NCI-H146 (cell line): ENCODE measurements around the gene CHPF.

Experiments used
- DNase-seq: peaks from one replicate; lab custom pipeline; 2025; lab: John Stamatoyannopoulos, UW

The CHPF gene

DNA sequence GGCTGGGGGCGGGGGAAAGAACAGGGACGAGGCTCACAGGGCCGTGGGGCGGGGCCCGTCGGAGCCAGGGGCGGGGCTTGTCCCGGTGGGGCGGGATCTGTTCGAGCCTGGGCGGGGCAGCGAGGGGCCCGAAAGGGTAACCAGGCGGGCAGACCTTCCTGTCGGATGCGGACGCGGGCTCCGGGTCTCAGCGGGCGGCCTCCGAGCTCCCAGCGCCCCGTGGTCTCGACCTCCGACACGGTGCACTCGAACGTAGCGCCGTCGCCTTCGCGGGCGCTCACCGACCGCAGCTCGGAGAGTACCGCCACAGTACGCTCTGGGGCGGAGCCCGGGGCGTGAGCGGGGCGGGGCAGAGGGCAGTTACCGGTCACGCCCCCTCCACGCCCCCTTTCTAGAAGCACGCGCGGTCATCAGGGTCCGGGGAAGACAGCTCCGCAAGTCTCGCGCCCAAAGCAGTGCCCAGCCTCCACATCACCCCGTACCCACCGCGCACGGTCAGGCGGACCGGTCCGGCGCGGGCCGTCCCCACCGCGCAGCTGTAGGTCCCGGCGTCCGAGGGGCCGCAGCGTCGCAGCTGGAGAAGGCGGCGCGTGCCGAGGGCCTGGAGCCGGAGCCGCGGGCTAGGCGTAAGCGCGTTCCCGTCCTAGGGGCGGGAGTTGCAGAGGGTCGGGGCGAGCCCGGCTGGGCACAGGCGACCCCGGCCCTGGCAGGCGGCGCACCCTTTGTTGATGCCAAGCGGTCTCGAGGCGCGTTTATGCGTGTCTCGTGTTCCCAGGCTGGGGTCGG lies 9.0 kb upstream of the CHPF start:
- peak; percentile 82 for DNase-seq

DNA sequence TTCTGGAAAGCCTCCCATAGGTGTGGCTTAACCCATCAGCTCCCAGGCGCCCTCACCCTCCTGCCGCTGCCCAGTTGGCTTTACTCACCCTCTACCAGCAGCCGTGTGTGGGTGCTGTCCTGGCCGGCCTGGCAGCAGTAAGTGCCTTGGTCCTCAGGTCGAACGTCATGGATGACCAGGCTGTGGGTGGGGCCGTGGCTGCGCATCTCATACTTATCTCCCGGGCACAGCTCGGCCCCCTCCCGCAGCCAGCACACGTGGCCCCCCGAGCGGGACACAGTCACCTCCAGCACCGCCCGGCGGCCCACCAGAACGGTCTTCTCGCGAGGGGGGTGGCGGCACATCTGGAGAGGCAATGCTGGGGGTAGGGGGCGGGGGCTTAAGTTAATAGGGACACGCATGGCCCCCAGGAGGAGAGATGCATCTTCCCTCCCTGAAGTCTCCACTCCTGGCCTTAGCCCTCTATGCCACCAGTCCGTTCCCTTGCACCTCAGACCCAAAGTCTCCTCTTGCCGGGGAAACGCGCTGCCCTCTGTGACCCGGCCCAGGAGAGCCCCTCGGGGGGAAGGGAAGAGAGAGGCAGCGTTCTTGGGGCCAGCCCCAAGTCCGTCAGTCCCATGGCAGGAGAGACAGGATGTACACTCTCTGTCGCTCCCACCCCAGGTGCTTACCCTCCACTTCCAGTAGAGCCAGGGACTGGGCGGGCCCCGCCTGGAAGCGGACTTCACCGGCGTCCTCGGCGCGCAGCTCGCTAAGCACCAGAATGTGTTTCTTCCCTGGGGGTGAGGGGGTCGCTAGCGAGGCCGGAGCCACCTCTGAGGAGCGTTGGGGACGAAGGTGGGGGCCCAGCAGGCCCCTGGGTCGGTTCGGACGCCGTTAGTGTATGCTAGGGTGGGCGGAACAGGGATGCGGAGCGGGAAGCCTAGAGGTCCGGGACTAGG lies 8.1 kb upstream of the CHPF start:
- peak; percentile 69 for DNase-seq

DNA sequence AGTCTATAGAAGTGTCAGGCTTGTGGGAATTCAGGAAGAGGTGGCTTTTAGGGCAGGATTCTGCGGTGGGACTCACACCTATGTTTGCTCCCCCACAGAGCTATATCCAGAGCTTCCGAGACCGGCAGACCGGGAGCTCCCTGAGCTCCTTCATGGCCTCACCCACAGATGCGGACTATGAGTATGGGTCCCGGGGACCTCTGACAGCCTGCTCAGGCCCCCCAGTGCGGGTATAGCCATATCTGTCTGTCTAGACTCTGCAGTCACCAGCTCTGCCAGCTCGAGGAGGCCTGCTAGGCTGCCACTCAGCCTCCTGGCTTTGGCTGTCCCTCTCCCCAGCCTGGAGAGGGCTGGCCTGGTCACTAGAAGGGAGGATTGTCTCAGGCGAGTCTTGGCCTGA lies 6.0 kb upstream of the CHPF start:
- DNase-seq, result no peak

DNA sequence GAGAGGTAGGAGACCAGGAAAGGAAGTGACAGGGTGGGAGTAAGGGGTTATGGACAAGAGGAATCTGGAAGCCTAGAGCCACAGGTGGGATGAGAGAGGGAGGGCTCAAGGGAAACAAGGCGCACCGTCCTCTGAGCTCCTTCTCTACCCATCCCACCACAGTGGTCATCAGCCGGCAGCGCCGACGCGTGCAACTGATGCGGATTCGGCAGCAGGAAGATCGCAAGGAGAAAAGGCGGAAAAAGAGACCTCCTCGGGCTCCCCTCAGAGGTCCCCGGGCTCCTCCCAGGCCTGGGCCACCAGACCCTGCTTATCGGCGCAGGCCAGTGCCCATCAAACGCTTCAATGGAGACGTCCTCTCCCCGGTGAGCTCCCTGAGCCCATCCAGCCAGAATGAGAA lies 5.4 kb upstream of the CHPF start:
- DNase-seq, result no peak

DNA sequence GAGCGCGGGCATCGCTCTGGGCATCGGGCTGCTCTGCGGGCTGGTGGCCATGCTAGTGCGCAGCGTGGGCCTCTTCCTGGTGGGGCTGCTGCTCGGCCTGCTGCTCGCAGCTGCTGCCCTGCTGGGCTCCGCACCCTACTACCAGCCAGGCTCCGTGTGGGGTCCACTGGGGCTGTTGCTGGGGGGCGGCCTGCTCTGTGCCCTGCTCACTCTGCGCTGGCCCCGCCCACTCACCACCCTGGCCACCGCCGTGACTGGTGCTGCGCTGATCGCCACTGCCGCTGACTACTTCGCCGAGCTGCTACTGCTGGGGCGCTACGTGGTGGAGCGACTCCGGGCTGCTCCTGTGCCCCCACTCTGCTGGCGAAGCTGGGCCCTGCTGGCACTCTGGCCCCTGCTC lies 4.0 kb upstream of the CHPF start:
- DNase-seq, result no peak

DNA sequence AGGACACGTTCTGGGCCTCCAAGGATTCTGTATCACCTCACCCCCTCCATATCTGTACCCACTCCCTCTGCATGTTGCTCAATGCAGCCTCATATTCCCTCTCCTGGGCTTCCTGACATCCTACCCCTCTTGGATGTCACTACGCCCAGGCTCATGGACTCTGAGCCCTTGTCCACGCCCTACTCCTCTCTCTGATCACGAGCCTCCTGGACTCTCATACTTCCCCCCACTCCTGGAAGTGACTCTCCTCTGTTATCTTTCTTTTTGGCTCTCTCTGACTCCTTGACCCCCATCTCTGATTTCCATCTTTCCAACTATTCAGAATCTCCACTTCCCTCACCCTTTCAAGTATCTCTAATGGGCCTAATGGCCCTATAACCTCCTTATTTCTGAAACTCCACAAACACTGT lies 2.3 kb upstream of the CHPF start:
- DNase-seq, result no peak

DNA sequence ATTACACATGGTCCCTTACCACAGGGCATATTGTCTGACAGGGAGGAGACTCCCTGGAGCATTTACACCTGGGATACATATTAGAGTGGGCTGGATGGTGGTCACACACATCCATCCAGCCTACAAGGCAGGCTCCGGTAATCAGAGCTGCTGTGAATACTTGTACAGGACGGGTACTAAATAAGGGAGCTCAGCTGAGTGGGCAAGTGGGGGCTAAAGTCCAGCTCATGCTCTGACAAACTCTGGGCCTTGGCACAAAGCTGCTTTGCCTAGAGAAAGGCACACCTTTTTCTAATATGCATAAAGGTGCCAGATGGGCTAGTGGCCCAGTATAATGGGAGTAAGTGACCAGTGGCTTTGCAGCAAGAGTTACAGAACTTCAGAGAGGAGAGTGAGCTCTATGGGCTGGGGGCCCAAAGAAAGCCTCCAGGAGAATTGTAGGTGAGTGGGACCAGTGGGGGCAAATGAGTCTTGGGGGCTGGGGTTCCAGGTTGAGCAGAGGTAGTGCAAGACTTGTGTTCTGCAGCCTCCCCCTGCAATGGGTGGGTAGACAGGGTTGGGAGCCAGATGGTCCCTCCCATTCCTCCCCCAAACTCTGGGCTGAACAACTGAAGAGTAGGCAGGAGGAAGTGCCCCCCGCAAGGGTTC lies 1.8 kb upstream of the CHPF start:
- no peak for DNase-seq

DNA sequence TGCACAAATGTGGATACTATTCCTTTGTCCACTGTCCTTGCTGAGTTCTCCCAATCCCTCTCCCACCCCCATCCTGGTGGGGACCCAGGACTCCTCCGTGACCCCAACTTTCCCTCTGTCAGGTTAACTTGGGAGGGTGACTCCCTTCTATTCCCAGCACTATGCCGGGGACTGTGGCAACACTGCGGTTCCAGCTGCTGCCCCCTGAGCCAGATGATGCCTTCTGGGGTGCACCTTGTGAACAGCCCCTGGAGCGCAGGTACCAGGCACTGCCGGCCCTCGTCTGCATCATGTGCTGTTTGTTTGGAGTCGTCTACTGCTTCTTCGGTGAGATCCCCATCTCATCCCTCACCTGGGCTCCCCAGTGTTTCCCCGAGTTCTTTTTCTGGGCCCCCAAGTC lies 958 bp upstream of the CHPF start:
- no peak for DNase-seq

DNA sequence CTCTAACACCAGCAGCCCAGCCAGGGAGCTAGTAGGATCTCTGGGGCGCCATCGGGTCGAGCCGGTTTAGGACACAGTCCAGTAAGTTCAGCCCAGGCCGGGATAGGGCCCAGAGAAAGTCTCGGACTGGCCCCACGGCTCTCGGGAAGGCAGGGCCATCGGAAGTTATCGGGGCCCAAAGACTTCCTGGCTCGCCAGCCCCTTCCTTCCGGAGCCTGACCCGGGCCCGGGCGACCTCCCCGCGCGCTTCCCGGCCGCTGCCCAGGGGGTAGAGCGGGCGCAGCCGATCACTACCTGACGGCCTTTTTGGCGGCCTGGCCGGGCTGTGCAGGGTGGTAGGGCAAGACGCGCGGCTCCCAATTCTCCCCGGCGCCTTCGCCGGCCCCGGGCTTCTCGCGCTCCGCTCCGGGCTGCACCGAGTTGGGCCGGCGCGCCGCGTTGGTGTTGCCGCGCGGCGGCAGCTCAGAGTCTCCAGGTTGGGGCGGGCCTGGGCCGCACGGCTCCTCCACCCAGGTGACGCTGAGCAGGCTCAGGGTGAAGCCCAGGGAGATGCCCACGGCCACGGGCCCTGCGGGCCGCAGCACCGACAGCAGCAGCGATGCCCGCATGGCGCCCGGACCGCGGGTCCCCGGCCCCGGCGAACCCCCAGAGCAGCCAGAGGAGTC lies 546 bp downstream of the CHPF start:
- peak; percentile 20 for DNase-seq

DNA sequence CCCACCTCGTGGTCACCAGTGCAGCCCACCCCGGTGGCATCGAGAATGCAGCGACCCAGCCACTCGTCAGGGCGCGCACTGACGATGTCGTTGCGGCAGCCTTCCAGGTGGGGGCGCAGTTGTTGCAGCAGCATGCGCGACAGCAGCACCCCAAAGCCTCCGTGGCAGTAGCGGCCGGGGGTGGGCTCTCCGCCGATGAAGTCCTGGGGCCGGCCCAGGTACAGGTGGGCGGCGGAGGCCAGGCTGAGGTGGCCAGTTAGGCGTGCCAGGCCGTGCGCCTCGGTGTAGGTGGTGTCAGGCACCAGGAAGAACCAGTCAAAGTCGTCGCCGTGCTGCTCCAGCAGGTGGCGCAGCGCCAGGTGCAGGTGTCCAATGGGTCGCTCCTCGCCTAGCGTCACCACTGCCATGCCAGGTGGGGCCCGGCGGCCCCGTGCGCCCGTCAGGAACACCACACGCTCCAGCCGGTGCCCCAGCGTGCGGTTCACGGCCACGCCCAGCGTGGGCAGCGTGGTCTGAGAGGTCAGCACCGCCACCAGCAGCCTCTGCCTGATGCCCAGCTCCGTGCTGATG lies 1.9 kb downstream of the CHPF start:
- DNase-seq, result peak; percentile 82

DNA sequence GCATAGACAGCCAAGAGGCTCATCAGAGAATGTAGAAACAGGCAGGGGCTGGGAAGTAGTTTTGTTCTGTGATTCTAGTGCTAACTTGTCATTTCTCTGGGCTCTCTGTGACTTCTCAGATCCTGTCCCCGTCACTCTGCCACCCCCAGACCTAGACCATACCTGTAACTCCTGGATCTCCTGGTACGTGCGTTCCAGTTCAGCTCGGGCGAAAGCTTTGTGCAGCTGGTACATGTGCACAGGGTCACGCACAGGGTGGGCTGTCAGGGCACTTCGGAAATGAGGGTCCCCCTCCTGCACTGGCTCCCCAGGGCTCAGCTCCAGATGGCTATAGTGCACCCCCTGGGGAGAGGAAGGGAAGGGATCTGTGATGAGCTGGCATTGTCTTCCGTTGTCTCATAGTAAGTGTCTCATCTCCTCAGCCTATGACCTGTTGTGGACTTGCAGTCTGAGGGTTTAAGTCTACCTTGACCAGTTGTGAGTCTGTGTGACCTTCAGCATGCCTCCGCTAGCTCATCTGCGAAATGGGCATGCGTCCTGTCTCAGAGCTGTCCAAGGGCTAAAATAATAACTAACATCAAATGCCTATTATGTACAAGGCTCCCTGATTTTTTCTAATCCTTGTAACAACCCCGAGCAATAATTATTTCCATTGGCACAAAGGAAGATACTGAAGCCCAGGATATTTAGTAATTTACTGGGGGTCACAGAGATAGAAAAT lies 2.7 kb downstream of the CHPF start:
- DNase-seq, result no peak

DNA sequence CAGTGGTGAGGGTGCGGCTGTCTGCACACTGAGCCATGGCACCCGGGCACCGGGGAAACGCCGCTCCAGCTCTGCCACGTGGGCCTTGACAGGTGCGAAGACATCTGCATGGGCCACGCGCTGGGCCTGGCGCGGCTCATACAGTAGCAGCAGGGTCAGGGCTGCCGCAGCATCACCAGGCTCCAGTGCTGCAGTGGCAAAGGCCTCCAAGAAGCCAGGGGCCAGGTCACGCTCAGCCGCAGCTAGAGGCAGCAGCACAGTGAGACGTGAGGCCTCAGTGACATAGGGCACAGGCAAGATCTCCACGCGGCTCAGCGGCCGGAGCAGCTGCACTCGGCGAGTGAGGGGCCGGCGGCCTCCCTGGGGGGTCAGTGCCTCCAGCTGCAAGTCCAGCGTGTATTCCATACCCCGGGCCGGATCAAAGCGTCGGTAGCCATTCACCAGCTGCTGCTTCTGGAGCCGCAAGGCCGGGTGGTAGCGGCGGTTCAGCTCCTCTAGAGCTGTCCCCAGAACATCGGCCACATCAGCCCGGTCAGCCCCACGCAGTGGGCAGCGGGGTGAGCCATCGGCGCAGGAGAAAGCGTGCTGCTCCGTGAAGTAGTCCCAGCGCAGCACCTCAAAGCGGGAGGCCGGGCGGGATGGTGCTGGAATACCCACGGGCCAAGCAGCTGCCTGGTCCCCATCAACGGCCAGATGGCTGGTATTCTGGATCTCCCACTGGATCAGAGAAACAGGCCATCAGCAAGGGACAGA lies 3.5 kb downstream of the CHPF start:
- DNase-seq, result no peak

DNA sequence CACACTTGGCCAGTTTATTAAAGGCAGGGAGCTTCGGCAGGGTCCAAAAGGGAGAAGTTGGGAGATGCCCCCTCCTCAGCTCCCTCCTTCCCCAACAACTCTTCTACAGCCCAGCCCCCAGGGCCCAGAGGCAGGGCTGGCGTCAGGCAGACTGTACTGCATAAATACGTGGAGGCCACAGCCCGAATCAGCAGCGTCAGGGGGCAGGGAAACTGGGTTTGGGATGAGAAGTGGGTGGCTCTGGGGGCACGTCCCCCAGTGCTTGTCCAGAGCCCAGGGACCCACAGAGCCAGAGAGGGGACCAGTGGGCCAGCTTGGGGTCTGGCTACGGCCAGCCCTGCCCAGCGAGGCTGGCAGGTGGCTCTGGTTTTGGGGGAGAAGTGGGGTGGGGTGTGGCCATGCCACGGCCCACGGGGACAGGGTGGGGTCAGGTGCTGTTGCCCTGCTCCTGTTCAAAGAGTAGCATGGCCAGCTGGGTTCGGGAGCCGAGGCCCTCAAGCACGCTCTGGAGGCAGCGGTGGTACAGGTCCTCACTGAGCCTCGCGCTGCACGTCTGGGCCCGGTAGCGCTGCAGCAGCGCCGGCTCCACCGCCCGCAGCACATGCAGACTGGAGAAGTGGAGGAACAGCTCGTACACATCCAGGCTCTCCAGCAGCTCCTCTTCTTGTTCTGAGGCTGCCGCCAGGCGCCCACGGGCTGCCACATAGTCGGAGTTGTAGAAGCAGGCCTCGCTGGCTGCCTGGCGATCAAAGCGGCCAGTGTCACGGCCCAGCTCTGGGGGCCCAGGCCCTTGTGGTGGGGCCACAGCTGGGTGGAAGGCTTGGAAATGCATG lies 4.4 kb downstream of the CHPF start:
- DNase-seq, result no peak

DNA sequence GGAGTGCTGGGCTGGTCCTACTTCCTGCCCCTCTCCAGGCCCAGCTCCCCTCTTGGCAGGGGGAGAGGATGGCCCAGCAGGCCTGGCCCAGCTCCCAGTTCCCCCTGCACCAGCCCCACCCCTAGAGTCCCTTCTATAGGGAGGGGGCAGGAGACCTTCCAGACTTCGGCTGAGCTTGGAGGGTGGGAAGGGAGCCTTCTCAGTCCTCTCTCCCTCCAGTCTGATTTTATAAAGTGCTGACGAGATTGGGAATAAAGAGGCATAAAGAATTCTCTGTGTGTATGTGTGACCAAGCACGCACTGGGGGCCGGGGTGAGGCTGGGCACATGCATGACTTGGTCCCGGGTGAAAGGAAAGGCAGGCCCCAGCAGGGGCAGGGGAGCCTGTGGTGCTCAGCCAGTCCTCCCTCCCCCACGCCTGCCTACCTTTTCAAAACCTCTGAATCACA lies 5.1 kb downstream of the CHPF start:
- DNase-seq, result no peak

DNA sequence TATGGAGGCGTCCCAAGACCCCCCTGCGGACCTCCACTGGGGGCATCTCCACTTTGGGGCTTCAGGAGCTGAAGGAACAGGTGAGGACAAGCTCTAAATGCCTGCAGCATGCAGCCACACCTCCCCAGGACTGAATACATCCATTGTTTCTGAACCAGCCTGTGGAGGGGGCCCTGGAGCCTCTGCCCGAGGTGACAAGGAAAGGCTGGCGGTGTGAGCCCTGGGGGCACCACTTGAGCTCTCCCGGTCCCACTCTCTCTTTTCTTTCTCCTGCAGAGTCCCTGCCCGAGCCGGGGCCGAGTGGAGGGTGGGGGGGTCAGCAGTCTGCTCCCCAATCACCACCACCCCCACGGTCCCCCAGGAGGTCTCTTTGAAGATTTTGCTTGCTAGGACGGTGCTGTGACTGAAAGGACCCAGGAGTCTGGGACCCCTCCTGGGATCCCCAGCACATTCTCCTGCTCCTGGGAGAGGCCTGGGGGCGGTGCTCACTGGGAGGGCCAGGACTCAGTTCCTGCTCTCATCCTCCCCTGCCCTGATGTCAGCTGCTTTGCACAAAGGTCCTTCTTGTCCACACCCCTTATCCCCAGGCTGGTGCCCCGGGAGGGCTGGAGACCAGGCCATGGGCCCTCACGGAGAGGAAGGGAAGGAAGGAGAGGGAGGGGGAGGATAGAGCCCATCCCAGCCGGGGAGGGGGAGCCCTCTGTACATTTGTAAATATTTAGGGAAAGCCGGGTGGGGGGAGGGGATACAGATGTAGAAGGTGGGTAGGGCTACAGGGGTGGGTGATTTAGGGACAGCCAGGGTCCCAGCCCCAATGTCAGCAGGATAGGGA lies 5.7 kb downstream of the CHPF start:
- no peak for DNase-seq

DNA sequence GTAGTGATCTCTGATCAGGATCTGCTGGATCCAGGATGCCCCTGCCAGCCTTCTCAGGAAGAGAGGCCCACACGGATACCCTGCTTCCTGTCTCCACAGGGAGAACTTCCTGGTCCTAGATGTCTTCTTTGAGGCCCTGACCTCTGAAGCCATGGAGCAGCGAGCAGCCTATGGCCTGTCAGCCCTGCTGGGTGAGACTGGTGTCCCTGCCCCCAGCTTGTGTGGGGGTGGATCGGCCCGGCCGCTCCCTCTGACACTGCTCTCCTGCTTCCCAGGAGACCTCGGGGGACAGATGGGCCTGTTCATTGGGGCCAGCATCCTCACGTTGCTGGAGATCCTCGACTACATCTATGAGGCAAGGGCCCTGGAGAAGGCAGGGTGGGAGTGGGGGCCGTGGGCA lies 6.6 kb downstream of the CHPF start:
- DNase-seq, result no peak

DNA sequence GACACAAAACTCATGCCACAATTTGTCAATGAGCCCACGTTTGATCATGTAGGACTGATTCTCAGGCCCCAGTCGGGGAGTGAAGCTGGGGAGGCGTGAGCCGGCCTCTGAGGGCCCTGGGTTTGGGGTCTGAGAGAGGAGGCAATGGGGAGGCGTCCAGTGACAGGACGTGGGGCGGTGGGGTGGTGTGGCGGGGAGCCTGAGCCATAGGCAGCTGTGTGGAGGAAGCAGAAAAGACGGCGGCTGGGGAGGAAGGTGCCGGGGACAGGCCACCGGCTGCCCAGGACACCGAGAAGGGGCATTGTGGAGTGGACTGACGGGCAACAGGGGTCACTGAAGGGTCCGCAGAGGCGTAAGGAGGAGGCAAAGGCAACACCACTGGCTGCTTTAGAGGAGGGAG lies 7.2 kb downstream of the CHPF start:
- no peak for DNase-seq

DNA sequence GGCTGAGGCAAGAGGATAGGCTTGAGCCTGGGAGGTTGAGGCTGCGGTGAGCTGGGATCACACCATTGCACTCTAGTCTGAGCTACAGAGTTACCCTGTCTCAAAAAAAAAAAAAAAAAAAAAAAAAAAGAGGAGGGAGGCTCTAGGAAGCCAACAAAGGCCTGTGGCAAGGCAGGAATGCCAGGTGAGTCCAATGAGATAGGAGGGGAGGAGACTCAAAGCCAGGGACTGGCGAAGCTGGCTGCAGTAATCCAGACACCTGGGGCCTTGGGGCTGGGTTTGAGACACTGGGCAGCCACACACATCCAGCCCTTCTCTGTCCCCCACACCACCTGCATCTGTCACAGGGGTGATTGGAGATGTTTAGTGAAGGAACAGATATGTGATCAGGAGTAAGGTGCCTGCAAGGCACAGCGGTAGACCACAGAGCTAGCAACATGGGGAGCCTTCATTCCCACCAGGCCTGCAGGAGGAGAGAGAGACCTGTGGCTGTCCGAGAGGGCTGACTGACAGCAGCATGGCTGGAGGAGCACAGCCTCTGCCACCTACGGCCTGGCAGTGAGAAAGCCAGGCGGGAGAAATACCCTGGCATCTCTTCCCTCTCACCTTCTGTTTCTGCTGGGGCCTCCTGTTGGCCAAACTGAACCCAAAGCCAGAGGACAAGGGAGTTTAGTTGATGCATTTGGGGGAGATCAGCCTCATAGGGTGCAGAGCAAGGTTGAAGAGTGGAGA lies 9.5 kb downstream of the CHPF start:
- peak; percentile 10 for DNase-seq
